ENCODE measurements around the gene ZEB2. TPM values are rescaled to one million over a fixed set of nuclear protein-coding genes. Genes with fewer than 3 reads are reported as not detected.

Gene ZEB2
- total RNA-seq, 1 donor from 2014 or later = 89.1 TPM

- intact Hi-C loops (cut with micrococcal nuclease) = no loop called here
- Histone ChIP-seq H3K36me3 (no peaks in the 10 kb centered on the region), H3K9me3 (replicated peaks) (no peaks in the 10 kb centered on the region), H3K4me3 (no peak overlapping the region), H3K4me1 (peaks cover 61% of the 10 kb centered on the region), H3K27me3 (ENCODE audit: low read depth) (no peaks in the 10 kb centered on the region), H3K27ac (replicated peaks) (peak overlapping the region; percentile 57)
- no peak for DNase-seq
- TF ChIP-seq, protein P1, sequence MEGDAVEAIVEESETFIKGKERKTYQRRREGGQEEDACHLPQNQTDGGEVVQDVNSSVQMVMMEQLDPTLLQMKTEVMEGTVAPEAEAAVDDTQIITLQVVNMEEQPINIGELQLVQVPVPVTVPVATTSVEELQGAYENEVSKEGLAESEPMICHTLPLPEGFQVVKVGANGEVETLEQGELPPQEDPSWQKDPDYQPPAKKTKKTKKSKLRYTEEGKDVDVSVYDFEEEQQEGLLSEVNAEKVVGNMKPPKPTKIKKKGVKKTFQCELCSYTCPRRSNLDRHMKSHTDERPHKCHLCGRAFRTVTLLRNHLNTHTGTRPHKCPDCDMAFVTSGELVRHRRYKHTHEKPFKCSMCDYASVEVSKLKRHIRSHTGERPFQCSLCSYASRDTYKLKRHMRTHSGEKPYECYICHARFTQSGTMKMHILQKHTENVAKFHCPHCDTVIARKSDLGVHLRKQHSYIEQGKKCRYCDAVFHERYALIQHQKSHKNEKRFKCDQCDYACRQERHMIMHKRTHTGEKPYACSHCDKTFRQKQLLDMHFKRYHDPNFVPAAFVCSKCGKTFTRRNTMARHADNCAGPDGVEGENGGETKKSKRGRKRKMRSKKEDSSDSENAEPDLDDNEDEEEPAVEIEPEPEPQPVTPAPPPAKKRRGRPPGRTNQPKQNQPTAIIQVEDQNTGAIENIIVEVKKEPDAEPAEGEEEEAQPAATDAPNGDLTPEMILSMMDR (IDR thresholded peaks at IDR 0.05; ENCODE audit: borderline replicate concordance) = no peak
These were observed 23.6 kb downstream of the ZEB2 start for GRCh38 chr2:144496092-144496976.

- peaks cover 6% of the 10 kb centered on the region for H3K36me3 ChIP-seq
- H3K4me3 ChIP-seq = no peak overlapping the region
- DNase-seq = no peak
- H3K27me3 ChIP-seq (ENCODE audit: low read depth) = no peaks in the 10 kb centered on the region
- H3K27ac ChIP-seq (replicated peaks) = peak overlapping the region; percentile 57
- H3K4me1 ChIP-seq = peaks cover 63% of the 10 kb centered on the region
- TF ChIP-seq, protein P1 (IDR thresholded peaks at IDR 0.05; ENCODE audit: borderline replicate concordance) = no peak
- intact Hi-C loops (cut with micrococcal nuclease) = no loop called here
- no peaks in the 10 kb centered on the region for H3K9me3 ChIP-seq (replicated peaks)
These were observed 24.5 kb downstream of the ZEB2 start for GRCh38 chr2:144495227-144496091.

DNA sequence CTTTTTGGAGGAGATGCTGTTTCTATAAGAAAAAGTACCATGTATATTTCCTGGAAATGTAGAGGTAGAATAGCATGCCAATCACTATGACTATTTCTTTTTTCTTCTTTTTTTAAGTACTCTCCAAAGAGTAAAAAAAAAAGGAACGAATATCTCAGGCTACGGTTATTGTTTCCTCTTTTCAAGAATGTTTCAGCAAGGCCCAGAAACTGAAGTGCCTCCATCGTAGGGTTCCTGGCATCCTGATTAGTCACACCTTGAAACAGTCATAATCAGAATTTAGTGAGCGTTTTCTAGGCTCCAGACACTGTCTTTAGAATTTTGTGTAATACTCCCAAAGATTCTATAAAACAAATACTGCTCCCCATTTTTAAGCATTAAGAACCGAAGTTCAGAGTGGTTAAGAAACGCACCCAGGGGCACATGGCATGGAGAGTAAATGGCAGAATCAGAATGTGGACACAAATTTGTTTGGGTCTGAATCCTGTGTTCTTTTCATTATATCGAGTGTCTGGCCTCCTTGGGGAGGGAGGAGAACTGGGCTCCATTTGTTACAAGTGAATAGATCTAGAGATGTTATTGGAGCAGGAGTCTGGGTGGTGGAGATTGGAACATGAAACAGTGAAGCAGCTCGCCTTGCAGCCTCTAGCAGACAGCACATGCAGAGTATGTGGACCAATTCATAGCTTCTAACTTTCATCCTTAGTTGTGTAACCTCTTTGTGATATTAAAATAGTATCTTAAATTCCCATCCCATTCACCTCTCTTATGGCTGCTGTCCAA, 26.7 kb downstream of the ZEB2 start:
- intact Hi-C loops (cut with micrococcal nuclease) = no loop called here
- Histone ChIP-seq H3K4me3 (no peak overlapping the region), H3K27ac (replicated peaks) (peak overlapping the region; percentile 39), H3K4me1 (peaks cover 79% of the 10 kb centered on the region), H3K9me3 (replicated peaks) (no peaks in the 10 kb centered on the region), H3K36me3 (peaks cover 6% of the 10 kb centered on the region), H3K27me3 (ENCODE audit: low read depth) (no peaks in the 10 kb centered on the region)
- TF ChIP-seq, protein P1 (IDR thresholded peaks at IDR 0.05; ENCODE audit: borderline replicate concordance) = no peak
- DNase-seq = no peak

DNA sequence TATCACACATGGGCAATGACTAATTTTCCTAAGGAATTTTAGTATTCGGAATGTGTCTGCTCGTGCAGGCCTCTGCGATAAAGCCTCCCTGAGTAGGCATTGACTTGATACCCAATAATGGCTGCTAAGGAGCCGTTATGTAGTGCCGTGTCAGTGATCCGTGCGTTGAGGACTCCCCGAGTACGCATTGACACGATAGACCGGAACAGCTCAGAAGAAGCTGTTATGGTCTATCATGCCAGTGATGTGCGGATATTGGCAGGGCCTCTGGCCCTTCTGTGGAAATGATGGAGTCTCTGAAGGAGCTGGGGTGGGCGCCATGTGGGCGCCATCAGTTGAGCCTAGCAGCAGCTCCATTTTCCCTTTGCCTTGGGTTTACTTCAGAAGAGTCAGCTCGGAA, 29.1 kb downstream of the ZEB2 start:
- Histone ChIP-seq H3K27me3 (ENCODE audit: low read depth) (no peaks in the 10 kb centered on the region), H3K9me3 (replicated peaks) (no peaks in the 10 kb centered on the region), H3K4me1 (peaks cover 86% of the 10 kb centered on the region), H3K4me3 (no peak overlapping the region), H3K27ac (replicated peaks) (no peak overlapping the region), H3K36me3 (peaks cover 6% of the 10 kb centered on the region)
- no peak for DNase-seq
- TF ChIP-seq, protein P1 (IDR thresholded peaks at IDR 0.05; ENCODE audit: borderline replicate concordance) = no peak
- intact Hi-C loops (cut with micrococcal nuclease) = no loop called here

DNA sequence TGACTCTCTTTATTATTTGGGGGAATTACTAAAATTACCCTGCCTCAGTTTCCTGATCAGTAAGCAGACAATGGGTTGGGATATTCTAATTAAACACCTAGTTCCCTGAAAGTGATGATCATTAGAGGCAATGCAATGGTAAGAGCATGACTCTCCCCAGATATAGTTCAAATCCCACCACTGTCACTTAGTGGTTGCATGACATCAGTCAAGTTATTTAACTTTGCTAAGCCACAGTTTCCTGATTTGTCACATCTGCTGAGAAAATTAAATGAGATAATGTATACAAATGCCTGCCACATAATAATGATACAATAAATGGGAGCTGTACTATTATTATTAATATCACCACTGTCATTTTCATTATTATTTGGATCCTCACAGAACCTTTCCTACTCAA, 29.9 kb downstream of the ZEB2 start:
- H3K4me1 ChIP-seq = peaks cover 86% of the 10 kb centered on the region
- H3K9me3 ChIP-seq (replicated peaks) = no peaks in the 10 kb centered on the region
- H3K27me3 ChIP-seq (ENCODE audit: low read depth) = no peaks in the 10 kb centered on the region
- peaks cover 6% of the 10 kb centered on the region for H3K36me3 ChIP-seq
- intact Hi-C loops (cut with micrococcal nuclease) = no loop called here
- TF ChIP-seq, protein P1 (IDR thresholded peaks at IDR 0.05; ENCODE audit: borderline replicate concordance) = no peak
- H3K27ac ChIP-seq (replicated peaks) = no peak overlapping the region
- no peak overlapping the region for H3K4me3 ChIP-seq
- DNase-seq = no peak
